Cortex of kidney (tissue), 1 donor: ENCODE results near the gene SGCG.

Source experiments
- DNase-seq: peaks from one replicate; lab custom pipeline; 2025; lab: John Stamatoyannopoulos, UW

The SGCG gene

DNA sequence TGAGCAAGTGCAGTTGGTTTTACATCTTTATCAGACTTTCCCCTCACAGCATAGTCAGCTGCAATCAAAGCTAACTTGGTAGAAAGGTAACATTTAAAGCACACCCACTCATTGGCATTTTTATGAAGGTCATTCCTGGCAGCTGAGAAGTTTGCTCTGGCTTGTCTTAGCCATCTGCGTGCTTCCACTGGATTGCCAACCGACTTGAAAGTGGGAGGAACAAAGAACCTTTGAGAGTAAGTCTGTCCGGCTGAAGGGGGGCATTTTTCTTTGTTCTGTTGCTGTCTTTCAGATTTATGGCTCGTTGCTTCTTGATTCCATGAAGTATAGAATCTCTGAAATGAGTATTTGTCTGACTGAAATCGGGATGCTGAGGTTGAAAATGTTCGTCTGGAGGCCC, 149.6 kb downstream of the SGCG start:
- no peak for DNase-seq

DNA sequence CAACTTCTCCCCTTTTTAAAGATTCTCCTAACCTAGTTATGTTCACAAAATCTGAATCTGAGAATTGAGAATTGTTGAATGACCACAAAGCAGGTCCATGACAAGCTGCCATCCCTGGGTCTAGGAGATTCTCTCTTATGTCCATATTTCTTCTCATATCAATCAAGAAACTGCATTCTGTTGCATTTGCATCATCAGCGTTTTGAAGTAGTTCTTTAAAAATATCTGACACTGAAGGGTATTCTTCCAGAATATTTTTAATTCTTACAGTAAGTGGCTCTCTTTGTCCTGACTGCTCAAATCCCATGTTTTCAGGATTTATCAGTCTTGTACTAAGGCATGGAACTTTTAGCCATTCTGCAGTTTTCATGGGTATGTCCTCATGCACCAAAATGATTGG, 158.4 kb downstream of the SGCG start:
- DNase-seq = no peak

DNA sequence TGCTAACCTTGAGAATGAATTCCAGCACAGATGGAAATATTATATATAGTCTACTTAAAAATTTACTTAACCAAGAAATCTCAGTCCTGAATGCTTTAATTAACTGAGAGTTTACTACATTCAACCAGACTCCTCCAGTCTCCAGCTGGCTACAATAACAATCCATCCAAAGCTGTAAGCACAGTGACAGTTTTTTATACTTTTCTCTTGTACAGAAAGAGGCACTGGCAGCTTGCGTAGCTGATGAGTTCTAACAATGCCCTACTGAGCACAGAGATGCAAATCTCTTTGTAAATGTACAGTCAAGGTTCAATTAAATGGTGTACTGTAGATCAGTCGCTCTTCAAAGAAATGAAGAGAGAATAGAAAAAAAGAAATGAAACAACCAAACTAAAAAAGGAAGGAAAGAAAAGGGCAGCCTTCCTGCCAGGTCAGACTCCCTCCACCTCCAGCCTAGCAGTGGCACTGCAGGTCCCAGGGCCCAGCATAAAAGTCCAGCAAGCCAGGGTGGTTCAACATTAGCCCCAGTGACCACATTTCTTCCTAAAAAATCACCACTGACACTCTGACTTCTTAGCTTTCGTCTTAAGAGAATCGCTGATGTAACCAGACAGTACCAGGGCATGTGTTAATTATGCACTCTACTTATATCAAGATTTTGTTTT, 164.3 kb downstream of the SGCG start:
- DNase-seq = no peak

DNA sequence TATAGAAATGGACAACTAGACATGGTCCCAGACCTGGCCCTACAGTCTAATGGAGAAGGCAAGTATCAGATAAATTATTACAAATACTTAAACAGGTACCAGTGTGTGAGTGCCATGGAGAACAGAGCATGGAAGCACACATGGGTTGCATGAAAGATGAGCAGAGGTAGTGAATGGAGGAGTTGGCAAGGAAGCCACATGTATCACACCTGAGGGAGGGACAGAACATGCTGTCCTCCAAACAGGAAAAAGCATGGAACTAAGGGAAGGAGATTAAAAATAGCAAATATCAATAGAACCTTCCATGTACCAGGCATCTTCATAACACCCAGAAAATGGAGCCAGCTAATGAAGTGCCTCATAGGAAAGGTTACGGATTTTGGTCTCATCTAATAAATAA, 166.8 kb downstream of the SGCG start:
- DNase-seq = no peak

DNA sequence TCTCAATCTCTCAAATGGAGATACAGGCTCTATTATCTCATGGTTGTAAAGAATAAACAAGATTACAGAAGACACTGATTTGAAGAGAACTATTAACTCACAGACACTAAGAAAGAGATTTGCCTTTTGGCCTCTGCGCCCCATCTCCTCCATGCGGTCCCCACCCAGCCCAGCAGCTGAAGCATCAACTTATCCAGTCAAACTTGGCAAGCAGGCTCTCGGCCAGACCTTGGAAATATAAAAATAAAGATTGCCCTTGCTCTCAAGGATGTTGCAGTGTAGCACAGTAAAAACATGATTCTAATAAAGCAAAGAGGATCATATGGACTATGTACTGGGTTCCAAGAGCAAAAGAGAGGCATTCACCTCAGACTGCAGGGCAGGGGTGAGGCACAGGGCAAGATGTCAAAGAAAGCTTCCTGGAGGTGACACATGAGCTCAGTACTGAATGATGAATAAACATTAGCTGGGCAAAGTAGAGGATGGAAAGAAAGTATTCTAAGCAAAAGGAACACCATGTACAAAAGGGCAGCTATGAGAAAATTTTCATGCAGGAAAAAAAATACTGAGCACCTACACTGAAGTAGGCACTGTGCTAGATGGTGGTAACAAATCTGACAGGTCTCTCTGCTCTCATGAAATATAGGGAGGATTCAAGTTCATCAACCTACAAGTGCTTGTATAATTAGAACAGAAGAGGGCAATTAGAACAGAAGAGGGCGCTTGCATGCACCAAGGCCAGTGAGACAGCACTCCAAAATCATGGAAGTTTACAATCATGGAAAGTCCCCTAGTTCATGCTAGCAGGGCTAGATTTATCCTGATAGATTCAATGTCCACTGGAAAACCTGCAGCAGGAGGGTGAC, 167.7 kb downstream of the SGCG start:
- DNase-seq = no peak

DNA sequence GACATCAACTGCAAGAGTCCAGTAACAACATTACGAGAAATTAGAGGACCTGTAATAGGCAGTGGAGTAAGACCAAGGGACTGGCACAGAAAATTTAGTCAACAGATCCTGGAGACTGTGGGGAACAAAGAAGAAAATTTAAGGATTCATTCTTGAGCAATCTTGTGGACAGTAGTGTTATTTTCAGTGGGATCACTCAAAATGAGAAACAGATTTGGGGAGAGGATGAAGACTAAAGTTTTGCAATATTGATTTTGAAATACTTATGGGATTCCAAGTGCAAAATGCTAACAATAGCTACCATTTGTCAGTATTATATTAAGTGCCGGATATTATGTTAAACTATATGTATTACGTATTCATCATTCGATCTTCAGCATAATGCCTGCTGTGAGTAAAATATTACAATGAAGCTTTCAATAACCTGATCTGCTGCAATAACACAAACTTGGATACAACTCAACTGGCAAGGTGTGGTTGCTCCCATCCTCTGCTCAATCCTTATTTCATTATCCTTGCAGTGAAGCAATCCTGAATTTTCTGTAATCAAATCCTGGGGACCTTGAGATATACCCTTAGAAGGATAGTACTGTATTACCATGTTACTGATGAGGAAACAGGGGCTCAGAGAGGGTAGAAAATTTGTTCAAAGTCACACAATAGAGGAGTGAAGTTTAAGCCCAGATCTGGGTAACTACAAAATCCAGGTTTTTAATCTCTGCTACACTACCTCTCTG, 168.6 kb downstream of the SGCG start:
- no peak for DNase-seq

DNA sequence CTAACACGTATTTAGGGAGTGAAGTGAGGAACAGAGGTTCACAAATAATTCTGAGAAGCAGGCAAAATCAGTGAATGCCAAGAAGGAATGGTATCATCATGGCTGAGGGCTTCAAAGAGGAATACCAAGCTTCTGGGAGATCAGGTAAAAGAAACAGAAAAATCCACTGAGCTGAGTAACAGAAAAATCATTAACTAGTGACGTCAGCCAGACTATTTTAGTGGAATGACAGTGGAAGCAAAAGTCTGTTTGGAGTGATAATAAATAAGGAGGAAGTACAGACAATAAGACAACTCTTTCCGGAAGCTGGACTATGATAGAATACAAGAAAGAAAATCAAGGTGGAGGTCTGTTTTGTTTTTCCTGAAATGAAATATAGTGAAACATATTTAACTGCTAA, 169.2 kb downstream of the SGCG start:
- no peak for DNase-seq

DNA sequence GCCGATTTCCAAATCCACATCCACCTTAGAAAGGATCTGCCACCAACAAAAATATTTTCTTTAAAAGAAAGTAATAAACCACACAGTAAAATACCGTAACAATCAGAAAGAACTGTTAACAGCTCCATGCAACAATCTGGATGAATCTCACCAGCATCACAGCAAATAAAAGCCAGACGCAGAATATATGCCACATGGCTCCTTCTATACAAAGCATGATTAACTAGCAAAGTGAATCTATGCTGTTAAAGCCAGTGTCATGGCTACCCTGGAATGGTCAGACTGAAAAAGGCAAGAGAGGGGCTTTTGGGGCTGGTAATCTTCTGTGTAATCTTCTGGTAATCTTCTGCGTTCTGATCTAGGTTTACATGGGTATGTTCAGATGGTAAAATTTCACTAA, 171.4 kb downstream of the SGCG start:
- no peak for DNase-seq

DNA sequence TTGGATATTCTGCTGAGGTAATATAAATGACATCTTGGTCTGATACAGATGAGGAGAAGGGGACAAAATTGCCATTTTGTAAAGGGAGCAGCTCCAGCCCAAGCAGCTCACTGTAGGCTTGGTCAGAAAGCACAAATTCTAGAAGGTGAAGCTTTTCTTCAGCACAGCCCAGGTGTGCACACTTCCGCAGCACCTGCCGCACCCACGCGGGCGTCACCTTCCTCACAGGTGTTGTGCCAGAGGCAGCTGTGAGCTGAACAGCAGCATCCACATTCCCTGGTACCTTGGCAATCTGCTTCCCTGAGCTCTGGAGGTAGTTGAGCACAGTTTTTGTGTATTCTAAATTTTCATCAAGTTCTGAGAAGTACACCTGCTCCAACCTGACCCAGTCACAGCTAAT, 173.7 kb downstream of the SGCG start:
- no peak for DNase-seq

DNA sequence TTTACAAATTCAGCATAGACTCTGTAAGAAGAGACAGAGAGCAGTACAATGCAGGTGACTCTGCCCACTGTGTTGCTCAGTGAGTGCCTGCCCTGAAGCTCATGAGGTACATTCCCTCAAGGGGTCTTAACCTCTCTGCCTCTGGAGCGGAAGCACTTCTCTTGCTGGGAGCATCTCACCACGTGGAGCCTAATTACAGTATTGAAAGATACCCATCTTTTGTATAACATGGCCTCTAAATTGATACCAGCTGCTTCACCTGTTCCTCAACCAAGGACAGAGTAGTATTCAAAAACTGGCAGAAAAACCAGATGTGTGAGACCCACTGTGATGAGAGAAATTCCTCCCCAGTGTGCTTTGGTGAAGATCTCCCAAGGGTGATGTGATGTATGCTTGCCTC, 175.6 kb downstream of the SGCG start:
- DNase-seq = no peak

DNA sequence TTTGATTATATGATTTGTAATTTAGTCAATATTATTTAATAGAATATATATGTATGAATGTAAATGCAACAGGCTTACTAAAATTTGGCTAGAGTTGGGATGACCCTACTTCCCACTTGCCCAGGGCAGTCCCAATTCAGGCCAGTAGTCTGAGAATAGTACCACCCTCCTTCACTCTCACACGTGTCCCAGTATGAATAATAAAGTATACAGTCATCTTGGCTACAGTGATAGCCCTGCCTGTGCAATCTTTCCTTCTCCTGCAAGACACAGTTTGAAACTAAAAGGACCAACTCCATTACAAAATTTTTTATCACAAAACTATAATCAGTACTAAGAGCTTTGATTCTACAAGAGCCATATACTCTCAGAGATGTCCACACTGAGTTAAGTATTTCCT, 176.6 kb downstream of the SGCG start:
- no peak for DNase-seq

DNA sequence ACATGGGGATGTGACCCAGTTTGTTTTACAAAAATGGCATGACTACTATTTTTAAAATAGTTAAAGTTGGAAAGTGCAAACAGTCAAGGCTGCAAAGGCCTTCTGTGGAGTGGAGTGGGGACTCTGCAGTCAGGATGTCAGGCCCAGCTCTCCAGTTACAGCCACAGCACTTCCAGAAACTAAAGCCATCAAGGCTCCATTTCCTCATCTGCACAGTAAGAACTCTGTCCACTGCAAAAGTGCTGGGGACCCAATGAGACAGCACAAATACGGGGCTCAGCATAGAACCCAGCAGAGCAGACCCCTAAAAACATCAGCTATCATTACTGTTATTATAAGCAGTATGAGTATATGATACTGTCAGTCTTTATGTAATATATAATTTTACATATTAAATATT, 179.1 kb downstream of the SGCG start:
- no peak for DNase-seq

DNA sequence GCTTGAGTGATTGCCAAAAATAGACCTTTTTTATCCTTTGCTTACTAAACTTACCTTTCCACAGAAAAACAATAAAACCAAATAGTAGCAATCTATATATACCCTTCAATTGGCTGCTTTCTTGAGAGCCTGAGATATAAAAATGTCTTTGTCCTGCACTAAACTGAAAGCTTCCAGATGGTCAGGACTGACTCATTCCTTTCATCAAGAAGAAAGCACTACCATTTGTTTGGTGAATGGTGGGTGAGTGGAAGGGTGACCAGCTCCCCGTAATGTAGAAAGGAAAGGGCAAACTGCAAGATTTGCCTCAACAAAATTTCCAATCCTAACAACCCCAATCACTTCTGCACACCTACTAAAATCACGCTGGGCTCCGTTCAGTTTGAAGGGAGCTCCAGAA, 184.9 kb downstream of the SGCG start:
- no peak for DNase-seq

DNA sequence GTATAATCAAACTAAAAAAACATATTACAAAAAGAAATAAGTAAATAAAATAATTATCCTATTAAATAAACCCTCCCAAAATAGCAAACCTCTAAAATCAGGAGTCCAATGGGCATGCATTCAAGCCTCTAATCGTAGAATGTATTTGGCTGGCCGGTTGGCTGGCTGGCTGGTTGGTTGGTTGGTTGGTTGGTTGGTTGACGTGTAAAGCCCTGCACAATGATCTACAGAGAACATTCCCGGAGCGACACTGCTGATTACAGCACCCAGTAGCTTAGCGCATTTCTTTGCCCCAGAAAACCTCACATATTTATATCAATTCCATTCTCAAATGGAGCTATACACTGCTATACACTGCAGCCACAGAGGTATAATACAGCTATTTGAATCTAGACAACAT, 187.1 kb downstream of the SGCG start:
- no peak for DNase-seq

DNA sequence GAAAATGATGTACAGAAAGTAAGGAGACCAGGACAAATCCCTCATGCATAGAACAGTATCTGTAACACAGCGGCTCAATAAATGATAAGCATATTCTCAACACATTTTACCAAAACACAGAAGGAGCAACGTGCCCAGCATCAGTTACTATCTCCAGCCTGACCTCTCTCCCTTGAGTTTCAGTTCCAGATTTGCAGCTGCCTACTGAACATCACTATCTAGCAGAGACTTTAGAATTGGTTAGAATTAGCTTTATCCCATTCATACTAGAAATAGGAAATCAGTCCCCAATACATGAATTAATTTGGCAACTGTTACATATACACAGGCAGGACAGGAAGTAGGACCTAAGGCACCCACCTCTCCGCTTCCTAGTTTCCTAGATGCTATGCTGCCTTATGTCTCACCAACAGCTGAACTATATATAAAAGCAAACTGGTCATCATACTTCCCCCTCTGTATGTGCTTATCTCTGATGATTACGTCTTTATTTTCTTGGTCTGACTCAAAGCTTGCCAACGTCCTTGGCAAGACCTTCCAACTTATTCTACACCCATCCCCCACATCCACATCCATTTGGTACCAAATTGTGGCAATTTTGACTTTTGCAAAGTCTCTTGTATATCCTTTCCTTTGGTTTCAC, 191.6 kb downstream of the SGCG start:
- no peak for DNase-seq
